GM12801 (cell line): ENCODE results near the gene NFILZ.

Source experiments
- TF ChIP-seq, protein P1 (sequence below): IDR thresholded peaks from one replicate; pipeline ENCODE4 v1.5.1; 2011; ENCODE audit warnings: control low read depth; ENCODE audit not compliant: insufficient read length; ENCODE audit errors: extremely low read depth

The NFILZ gene, protein sequence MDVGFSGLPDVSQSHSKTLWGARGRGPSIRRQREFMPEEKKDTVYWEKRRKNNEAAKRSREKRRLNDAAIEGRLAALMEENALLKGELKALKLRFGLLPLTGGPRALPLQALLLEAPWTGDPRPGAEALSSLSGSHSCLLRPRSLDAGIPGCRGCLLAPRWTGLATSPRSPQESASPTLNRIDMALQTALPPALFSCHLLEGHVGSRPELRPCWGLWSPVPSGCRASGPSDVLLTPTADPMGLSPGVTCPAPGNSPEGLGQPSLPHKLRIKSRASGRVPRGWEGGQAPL

GRCh38 chr19:8629996-8630683 is at the start of gene NFILZ:
NFILZ (plus strand) TSS chr19:8630633; CDS start chr19:8676766, 46,133 bp downstream.
- TF ChIP-seq, protein P1, sequence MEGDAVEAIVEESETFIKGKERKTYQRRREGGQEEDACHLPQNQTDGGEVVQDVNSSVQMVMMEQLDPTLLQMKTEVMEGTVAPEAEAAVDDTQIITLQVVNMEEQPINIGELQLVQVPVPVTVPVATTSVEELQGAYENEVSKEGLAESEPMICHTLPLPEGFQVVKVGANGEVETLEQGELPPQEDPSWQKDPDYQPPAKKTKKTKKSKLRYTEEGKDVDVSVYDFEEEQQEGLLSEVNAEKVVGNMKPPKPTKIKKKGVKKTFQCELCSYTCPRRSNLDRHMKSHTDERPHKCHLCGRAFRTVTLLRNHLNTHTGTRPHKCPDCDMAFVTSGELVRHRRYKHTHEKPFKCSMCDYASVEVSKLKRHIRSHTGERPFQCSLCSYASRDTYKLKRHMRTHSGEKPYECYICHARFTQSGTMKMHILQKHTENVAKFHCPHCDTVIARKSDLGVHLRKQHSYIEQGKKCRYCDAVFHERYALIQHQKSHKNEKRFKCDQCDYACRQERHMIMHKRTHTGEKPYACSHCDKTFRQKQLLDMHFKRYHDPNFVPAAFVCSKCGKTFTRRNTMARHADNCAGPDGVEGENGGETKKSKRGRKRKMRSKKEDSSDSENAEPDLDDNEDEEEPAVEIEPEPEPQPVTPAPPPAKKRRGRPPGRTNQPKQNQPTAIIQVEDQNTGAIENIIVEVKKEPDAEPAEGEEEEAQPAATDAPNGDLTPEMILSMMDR: no peak

DNA sequence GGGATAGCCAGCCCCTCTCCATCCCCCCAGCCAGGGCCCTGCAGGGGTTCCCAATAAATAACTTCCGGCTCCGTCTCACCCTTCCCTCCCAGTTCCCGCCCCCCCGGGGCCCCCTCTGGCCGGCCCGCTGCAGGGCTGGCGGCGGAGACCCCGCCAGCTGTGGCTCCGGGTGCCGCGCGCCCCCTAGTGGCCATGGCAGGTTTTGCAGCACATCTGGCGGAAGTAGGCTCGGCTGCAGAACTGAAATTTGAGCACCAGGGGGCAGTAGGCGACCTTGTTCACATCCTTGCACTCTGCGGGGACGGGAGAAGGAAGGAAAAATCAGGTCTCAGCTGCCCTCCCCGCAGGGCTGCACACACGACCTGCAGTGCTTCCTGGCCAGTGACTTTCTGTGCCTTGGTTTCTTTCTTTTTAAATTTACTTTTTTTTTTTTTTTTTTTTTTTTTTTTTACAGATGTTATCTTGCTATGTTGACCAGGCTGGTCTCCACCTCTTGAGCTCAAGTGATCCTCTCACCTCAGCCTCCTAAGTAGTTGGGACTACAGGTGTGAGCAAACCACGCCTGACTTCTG is 49.6 kb upstream of the NFILZ start:
- TF ChIP-seq, protein P1: peak; percentile 24

DNA sequence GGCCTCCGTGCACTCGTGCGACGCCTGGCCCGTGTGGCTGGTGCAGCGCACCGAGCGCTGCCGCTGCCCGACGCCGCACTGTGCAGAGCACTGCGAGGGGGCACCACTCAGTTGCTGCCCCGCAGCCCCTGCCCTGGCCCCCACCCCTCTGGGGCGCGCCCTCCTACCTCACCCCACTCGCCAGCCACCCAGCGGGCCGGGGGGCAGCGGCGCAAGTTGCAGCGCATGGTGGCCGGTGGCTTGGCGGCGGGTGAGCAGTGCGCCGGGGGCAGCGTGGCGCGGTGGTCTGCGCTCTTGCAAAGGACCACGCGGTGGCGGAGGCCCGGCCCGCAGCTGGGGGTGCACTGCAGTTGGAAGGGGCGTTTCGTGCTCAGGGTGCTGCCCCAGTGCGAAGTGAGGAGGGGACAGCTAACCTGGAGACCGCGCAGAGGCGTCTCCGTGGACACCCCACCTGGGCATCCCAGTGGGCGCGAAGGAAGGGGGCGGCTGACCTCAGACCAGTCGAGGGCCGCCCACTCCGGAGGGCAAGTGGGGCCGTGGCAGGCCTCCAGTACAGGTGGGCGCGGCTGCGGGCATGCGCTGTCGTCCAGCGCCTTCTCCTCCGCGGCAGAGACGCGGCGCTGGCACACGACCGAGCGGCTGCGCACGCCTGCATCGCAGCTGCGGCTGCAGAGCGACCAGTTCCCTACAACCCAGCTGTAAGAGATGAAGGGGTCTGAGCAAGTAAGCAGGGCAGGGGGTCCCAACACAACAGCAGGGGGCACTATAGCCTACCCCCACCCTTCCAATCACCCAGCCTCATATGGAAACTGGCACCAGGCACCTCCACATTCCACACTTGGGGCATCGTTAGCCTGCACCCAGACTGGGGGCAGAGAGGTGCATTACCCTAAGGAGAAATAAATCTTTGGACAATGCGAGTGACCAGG is 45.2 kb upstream of the NFILZ start:
- TF ChIP-seq, protein P1: no peak

DNA sequence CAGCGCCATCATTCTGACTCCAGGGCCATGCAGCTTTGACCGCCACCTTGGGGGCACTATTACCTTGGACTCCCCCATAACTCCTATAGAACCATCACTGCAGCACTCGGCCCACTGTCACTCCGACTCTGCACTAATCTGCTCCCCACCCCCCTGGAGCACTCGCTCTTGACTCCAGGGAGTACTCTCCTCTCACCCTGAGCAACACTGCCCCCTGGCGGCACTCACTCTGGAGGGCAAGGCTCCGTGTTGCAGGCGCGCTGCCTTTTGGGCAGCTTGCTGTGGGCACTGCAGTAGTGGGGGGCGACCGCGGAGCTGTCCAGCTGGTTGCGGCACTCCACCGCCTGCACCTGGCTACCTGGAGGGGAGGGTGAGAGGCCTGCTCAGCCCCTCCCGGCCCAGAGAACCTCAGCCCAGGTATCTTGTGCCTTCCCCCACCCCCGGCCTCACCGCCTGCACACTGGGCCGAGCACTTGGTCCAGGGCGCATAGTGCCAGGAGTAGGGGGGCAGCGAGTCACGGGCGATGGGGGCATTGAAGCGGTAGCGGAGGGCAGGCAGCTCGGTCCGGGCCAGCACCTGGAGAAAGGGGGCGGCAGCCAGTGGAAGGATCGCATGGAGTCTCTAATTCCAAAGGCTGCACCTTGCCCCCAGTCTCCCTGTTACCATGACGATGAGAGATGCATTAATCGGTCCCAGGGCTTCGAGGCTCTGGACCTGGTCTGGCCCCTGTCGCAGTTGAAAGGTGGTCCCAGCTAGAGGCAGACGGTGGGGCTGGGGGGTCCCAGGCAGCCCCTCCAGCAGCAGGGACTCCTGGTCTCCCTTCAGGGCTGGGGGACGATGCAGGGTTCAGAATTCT is 44.3 kb upstream of the NFILZ start:
- TF ChIP-seq, protein P1: no peak

- TF ChIP-seq, protein P1: no peak
These were observed 41.2 kb upstream of the NFILZ start for GRCh38 chr19:8589177-8589714.

GRCh38 chr19:8592231-8593009 is 38.0 kb upstream of the NFILZ start:
- TF ChIP-seq, protein P1: no peak
